Astrocyte of the spinal cord (primary cell): ENCODE data around the gene TTC39B.

Experiments used
- DNase-seq: peaks from one replicate; pipeline ENCODE4 v3.0.0; 2011; ENCODE audit warnings: low read depth, low spot score
- H3K4me3 ChIP-seq: 2 replicates; pipeline ENCODE4 v1.5.1; 2011; ENCODE audit warnings: low read depth, mild to moderate bottlenecking, low read length, moderate library complexity
- in situ Hi-C: cut with HindIII; loops from 2 replicates; pipeline ENCODE4 v1.10.0; 2017; ENCODE audit warnings: low sequenced_read_pairs
- TF ChIP-seq, protein P1 (sequence below): IDR thresholded peaks from 2 replicates; pipeline ENCODE4 v1.5.1; 2012; ENCODE audit warnings: low read depth, mild to moderate bottlenecking, low read length, inconsistent platforms

Gene TTC39B

DNA sequence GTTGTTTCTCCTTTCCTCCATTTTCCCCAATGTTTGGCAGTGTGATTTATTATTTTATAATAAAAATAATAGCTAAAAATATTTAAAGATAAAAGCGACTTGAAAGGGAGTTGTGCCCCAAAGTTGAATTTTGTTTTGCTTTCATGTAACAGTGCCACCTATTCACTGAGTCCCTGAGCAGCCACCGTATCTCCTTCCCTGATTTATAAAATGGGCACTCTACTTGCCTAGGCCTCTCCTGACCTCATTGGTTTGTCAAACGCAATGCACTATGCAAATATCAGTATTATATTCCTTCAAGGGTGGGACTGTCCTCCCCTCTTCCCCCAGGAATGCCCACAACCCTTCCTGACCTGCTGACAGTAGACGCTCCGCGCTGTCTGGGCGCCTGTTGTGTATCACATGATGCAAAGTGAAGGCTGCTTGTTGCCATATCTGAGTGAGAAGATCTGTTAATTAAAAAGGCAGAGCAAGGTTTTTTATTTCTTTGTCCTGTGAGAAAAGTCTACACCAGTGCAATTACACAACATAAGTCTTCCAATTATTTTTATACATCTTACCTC lies 81.4 kb downstream of the TTC39B start:
- H3K4me3 ChIP-seq: no peak overlapping the region
- DNase-seq: no peak
- TF ChIP-seq, protein P1, sequence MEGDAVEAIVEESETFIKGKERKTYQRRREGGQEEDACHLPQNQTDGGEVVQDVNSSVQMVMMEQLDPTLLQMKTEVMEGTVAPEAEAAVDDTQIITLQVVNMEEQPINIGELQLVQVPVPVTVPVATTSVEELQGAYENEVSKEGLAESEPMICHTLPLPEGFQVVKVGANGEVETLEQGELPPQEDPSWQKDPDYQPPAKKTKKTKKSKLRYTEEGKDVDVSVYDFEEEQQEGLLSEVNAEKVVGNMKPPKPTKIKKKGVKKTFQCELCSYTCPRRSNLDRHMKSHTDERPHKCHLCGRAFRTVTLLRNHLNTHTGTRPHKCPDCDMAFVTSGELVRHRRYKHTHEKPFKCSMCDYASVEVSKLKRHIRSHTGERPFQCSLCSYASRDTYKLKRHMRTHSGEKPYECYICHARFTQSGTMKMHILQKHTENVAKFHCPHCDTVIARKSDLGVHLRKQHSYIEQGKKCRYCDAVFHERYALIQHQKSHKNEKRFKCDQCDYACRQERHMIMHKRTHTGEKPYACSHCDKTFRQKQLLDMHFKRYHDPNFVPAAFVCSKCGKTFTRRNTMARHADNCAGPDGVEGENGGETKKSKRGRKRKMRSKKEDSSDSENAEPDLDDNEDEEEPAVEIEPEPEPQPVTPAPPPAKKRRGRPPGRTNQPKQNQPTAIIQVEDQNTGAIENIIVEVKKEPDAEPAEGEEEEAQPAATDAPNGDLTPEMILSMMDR: no peak
- in situ Hi-C loops: no loop called here

DNA sequence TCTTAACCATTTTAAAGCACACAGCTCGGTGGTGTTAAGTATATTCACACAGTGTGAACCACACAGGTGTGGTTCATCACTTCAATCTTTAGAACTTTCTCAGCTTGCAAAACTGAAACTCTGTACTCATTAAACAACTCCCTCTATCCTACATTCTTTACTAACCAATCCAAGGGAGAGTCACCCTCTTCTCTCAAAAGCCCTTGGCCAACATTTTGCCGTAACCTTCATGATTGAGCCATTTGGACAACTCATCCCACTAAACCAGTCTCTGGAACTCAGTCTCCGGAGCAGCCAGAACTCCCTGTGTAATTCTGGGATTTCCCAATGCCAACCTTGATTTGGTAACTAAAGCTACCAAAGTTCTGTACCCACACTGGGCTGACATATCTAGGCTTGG lies 84.7 kb downstream of the TTC39B start:
- TF ChIP-seq, protein P1: no peak
- in situ Hi-C loops: no loop called here
- DNase-seq: no peak
- H3K4me3 ChIP-seq: no peak overlapping the region

DNA sequence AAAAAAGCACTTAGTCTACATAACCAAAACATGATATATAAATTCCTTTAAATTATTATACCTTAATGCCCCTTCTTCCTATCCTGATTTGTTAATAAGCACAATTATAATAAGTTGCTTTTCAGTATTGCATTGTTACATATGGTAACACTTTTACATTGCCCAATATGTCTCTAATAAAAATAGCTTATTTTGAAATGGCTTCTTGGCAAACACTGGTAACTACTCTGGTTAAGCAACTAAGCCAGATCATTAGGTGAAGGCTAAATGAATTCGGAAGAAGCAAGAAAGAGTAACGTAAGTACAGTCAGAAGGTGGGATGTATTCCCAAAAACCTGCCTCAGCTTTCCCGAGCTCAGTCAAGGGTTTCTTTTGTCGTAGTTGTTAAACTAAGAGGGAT lies 85.3 kb downstream of the TTC39B start:
- no peak for DNase-seq
- TF ChIP-seq, protein P1: no peak
- in situ Hi-C loops: no loop called here
- H3K4me3 ChIP-seq: no peak overlapping the region

DNA sequence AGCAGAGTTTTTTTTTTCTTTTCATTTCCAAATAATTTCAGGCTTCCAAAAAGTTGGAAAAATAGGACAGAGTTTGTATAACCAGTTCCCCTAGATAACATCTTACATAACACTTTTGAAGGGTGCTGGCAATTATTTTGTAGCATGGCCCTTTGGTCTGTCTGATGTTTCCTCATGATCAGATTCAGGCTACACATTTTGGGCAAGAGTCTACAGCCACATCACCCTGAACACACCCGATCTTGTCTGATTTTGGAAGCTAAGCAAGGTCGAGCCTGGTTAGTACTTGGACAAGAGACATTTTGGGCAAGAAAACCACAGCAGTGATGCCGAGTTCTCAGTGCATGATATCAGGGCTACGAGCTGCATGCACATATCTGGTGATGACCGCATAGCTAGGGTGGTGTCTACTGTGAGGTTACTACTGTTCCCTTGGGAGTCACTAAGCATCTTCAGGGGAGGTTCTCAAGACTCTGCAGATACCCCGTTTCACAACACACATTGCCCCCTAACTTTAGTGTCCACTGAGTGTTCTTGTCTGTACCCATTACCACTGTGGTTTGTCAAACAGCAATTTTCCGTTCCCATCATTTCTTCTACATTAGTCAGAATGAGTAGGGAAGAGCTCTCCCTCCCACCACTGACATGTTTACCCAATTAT lies 86.2 kb downstream of the TTC39B start:
- in situ Hi-C loops: no loop called here
- no peak overlapping the region for H3K4me3 ChIP-seq
- peak; percentile 18 for DNase-seq

DNA sequence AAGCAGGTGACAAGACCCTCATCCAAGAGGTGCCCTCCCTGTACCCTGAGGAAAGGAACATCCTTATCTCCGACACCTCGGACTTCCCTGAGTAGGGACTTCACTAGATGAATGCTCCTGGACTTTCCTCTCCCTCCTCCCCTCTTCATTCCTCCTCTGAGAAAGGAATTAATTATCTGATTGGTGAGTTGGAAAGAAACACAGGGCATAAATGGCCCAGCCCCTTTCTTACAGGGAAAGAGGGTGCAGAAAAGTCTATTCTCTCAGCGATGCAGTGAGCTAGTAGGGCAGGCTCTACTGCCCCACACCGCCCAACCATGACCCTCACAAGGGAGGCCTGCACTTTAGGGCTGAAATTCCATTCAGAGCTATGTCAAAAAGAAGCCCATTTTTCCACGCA lies 87.5 kb downstream of the TTC39B start:
- TF ChIP-seq, protein P1: no peak
- no peak for DNase-seq
- in situ Hi-C loops: no loop called here
- H3K4me3 ChIP-seq: no peak overlapping the region

More for the DNA sequence above, 86.2 kb downstream of the TTC39B start:
- TF ChIP-seq, protein P1: no peak

DNA sequence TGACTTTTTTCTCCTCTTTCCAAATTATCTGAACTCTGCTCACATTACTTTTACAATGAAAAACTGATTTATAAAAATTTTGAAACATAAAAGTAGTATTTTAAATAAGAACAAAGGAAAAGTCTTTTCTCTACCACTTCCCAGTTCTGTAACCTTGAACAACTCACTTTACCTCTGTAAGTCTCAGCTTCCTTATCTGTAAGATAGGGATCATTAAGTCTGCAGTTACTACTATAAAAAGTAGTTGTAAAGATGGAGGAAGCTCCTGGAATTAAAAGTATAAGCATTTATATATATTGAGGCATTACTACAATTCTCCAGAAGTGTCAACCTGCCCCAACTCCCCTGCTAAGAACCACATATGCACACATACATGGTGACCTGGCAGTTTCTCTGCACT lies 88.0 kb downstream of the TTC39B start:
- TF ChIP-seq, protein P1: no peak
- in situ Hi-C loops: no loop called here
- DNase-seq: no peak
- no peak overlapping the region for H3K4me3 ChIP-seq
